Stimulated activated memory B cell treated with anti-CD40 and anti-IgM and Interleukin-4, amounts not matched to agents 10 μg/mL and 1 μg/mL and 100 μg/mL, for 72 hours (primary cell): ENCODE measurements around the gene DDIAS.
"Not testable (repeated sequence)": the region's sequence is repeated elsewhere in the genome, so short reads cannot be mapped to it uniquely, and the experiment has no call there.

Experiments used
- ATAC-seq: fragments of 150-1000 bp; cut with Tn5 transposase; 2 replicates; pipeline ENCODE4 v1.10.0; 2021
- H3K27ac Mint-ChIP-seq: one replicate; pipeline ENCODE4 v1.8.0; 2022; ENCODE audit warnings: mild to moderate bottlenecking, mixed read lengths
- H3K27me3 Mint-ChIP-seq: one replicate; pipeline ENCODE4 v1.8.0; 2022; ENCODE audit warnings: mixed read lengths
- H3K36me3 Mint-ChIP-seq: one replicate; pipeline ENCODE4 v1.8.0; 2022; ENCODE audit warnings: mixed read lengths
- H3K4me1 Mint-ChIP-seq: one replicate; pipeline ENCODE4 v1.8.0; 2022; ENCODE audit warnings: mixed read lengths
- H3K4me3 Mint-ChIP-seq: one replicate; pipeline ENCODE4 v1.8.0; 2022; ENCODE audit warnings: mild to moderate bottlenecking, moderate library complexity, mixed read lengths
- H3K9me3 Mint-ChIP-seq: one replicate; pipeline ENCODE4 v1.8.0; 2022; ENCODE audit warnings: mixed read lengths

DDIAS gene

GRCh38 chr11:82901165-82901921, at the start of gene DDIAS:
TSS of gene DDIAS (plus strand) at chr11:82901736. CDS start at chr11:82914739, 13,003 bp downstream.
- peaks cover 45% of the 10 kb centered on the region for H3K4me1 Mint-ChIP-seq
- H3K27me3 Mint-ChIP-seq, result no peaks in the 10 kb centered on the region
- H3K9me3 Mint-ChIP-seq, result peaks cover 3% of the 10 kb centered on the region
- H3K27ac Mint-ChIP-seq, result peak within 1 kb of the TSS; percentile 90
- peak within 1 kb of the TSS; percentile 98 for H3K4me3 Mint-ChIP-seq
- peaks cover 5% of the 10 kb centered on the region for H3K36me3 Mint-ChIP-seq
- ATAC-seq, result peak; percentile 84

DNA sequence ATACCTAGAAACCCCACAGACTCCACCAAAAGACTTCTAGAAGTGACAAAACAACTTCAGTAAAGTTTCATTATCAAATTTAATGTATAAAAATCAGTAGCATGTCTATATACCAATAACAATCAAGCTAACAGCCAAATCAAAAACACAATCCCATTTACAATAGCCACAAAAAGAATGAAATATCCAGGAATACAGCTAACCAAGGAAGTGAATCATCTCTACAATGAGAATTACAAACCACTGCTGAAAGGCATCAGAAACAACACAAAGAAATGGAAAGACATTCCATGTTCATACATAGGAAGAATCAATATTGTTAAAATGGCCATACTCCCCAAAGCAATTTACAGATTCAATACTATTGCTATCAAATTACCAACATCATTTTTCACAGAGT, 47.3 kb upstream of the DDIAS start:
- no peak overlapping the region for H3K27ac Mint-ChIP-seq
- ATAC-seq, result no peak
- H3K4me3 Mint-ChIP-seq, result no peak overlapping the region
- no peaks in the 10 kb centered on the region for H3K27me3 Mint-ChIP-seq
- H3K9me3 Mint-ChIP-seq, result peaks cover 5% of the 10 kb centered on the region
- peaks cover 48% of the 10 kb centered on the region for H3K36me3 Mint-ChIP-seq
- H3K4me1 Mint-ChIP-seq, result peaks cover 17% of the 10 kb centered on the region

DNA sequence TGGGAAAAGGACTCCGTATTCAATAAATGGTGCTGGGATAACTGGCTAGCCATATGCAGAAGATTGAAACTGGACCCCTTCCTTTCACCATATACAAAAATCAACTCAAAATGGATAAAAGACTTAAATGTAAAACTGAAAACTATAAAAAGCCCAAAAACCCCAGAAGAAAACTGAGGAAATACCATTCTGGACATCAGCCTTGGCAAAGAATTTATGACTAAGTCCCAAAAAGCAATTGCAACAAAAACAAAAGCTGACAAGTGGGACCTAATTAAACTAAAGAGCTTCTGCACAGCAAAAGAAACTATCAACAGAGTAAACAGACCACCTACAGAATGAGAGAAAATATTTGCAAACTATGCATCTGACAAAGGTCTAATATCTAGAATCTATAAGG, 46.6 kb upstream of the DDIAS start:
- H3K4me1 Mint-ChIP-seq, result peaks cover 17% of the 10 kb centered on the region
- not testable (repeated sequence) for H3K27ac Mint-ChIP-seq, H3K27me3 Mint-ChIP-seq, H3K4me3 Mint-ChIP-seq, H3K9me3 Mint-ChIP-seq, ATAC-seq
- H3K36me3 Mint-ChIP-seq, result peaks cover 48% of the 10 kb centered on the region

- no peak overlapping the region for H3K4me3 Mint-ChIP-seq
- peaks cover 17% of the 10 kb centered on the region for H3K4me1 Mint-ChIP-seq
- ATAC-seq, result no peak
- H3K27ac Mint-ChIP-seq, result no peak overlapping the region
- peaks cover 5% of the 10 kb centered on the region for H3K9me3 Mint-ChIP-seq
- no peaks in the 10 kb centered on the region for H3K27me3 Mint-ChIP-seq
- H3K36me3 Mint-ChIP-seq, result peaks cover 48% of the 10 kb centered on the region
Observed at GRCh38 chr11:82855616-82856015, 45.9 kb upstream of the DDIAS start.

GRCh38 chr11:82857145-82857544, 44.4 kb upstream of the DDIAS start:
- H3K36me3 Mint-ChIP-seq, result peaks cover 38% of the 10 kb centered on the region
- no peak for ATAC-seq
- H3K9me3 Mint-ChIP-seq, result peaks cover 5% of the 10 kb centered on the region
- peaks cover 17% of the 10 kb centered on the region for H3K4me1 Mint-ChIP-seq
- H3K27ac Mint-ChIP-seq, result no peak overlapping the region
- H3K4me3 Mint-ChIP-seq, result no peak overlapping the region
- H3K27me3 Mint-ChIP-seq, result no peaks in the 10 kb centered on the region

- no peak for ATAC-seq
- H3K27ac Mint-ChIP-seq, result no peak overlapping the region
- H3K27me3 Mint-ChIP-seq, result no peaks in the 10 kb centered on the region
- peaks cover 17% of the 10 kb centered on the region for H3K4me1 Mint-ChIP-seq
- peaks cover 38% of the 10 kb centered on the region for H3K36me3 Mint-ChIP-seq
- H3K9me3 Mint-ChIP-seq, result peaks cover 5% of the 10 kb centered on the region
- no peak overlapping the region for H3K4me3 Mint-ChIP-seq
Observed at GRCh38 chr11:82858133-82858532, 43.4 kb upstream of the DDIAS start.

- H3K4me3 Mint-ChIP-seq, result no peak overlapping the region
- H3K27me3 Mint-ChIP-seq, result no peaks in the 10 kb centered on the region
- ATAC-seq, result no peak
- H3K4me1 Mint-ChIP-seq, result peaks cover 13% of the 10 kb centered on the region
- H3K27ac Mint-ChIP-seq, result no peak overlapping the region
- peaks cover 5% of the 10 kb centered on the region for H3K9me3 Mint-ChIP-seq
- H3K36me3 Mint-ChIP-seq, result peaks cover 38% of the 10 kb centered on the region
Observed at GRCh38 chr11:82858556-82859091, 42.9 kb upstream of the DDIAS start.

GRCh38 chr11:82859750-82860149, 41.8 kb upstream of the DDIAS start:
- ATAC-seq, result no peak

DNA sequence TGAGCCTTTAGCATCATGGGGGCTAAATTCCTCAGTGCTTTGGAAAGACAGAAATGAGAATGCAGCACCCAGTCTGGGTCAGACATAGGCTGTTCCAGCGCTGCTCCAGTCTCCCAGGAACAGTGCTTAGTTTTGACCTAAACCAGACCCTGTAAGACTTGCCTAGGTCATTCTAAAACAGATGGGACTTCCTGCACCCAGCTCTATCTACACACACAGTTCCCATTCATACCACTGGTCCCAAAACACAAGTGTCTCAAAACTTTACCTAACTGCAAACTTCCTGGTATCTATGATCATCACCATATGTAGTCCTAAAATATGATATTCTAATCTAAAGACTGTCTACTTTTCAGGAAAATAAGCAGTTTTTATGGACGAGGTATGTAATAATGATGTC, 39.2 kb upstream of the DDIAS start:
- peaks cover 11% of the 10 kb centered on the region for H3K36me3 Mint-ChIP-seq
- H3K4me1 Mint-ChIP-seq, result peaks cover 2% of the 10 kb centered on the region
- H3K9me3 Mint-ChIP-seq, result no peaks in the 10 kb centered on the region
- no peak overlapping the region for H3K27ac Mint-ChIP-seq
- ATAC-seq, result no peak
- no peak overlapping the region for H3K4me3 Mint-ChIP-seq
- no peaks in the 10 kb centered on the region for H3K27me3 Mint-ChIP-seq

More at GRCh38 chr11:82859750-82860149, 41.8 kb upstream of the DDIAS start:
- H3K4me3 Mint-ChIP-seq, result no peak overlapping the region
- peaks cover 2% of the 10 kb centered on the region for H3K4me1 Mint-ChIP-seq
- no peak overlapping the region for H3K27ac Mint-ChIP-seq
- peaks cover 5% of the 10 kb centered on the region for H3K9me3 Mint-ChIP-seq
- no peaks in the 10 kb centered on the region for H3K27me3 Mint-ChIP-seq
- peaks cover 28% of the 10 kb centered on the region for H3K36me3 Mint-ChIP-seq

DNA sequence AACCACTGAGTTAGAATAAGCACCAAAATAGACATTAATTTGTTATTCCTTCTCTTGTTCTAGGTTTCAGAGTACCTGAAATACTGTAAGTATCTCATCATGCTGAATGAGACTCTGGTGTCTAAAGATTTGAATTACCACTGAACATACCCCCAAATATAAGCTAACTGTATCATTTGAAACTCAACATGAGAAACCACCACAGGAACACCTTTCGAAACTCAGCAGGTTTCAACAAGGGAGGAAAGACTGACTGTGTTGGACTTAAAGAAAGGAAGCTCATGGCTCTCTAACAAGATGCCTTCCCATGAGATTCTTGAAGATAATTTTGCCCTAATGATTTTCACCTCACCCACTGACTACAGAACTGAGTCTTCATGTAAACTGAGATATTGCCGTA, 38.3 kb upstream of the DDIAS start:
- Mint-ChIP-seq H3K4me1 (peaks cover 6% of the 10 kb centered on the region), H3K27ac (no peak overlapping the region), H3K4me3 (no peak overlapping the region), H3K9me3 (no peaks in the 10 kb centered on the region), H3K36me3 (peaks cover 4% of the 10 kb centered on the region), H3K27me3 (no peaks in the 10 kb centered on the region)
- ATAC-seq, result no peak

DNA sequence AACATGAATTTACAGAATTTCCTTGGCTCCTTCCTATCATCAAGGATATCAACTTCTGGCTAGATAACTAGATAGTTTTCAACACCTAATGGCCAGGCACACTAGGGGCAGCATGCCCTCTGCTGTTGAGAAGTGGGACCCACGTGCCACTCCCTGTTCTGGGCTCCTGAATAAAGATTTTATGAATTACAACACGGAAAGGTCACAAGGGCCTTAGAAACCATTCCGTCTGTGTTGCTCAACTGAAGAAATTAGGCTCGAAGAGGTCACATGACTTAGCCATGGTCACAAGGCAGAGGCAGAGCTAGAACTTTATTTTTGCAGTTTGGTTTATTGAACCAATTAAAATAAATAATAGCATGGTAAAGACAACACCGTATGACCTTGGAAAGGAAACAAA, 37.3 kb upstream of the DDIAS start:
- ATAC-seq, result no peak

GRCh38 chr11:82865841-82866240, 35.7 kb upstream of the DDIAS start:
- no peak overlapping the region for H3K4me3 Mint-ChIP-seq
- no peak overlapping the region for H3K27ac Mint-ChIP-seq
- ATAC-seq, result no peak
- H3K27me3 Mint-ChIP-seq, result no peaks in the 10 kb centered on the region
- H3K4me1 Mint-ChIP-seq, result peaks cover 14% of the 10 kb centered on the region
- H3K9me3 Mint-ChIP-seq, result no peaks in the 10 kb centered on the region
- no peaks in the 10 kb centered on the region for H3K36me3 Mint-ChIP-seq

More for the DNA sequence above, 37.3 kb upstream of the DDIAS start:
- H3K27ac Mint-ChIP-seq, result no peak overlapping the region
- no peaks in the 10 kb centered on the region for H3K9me3 Mint-ChIP-seq
- H3K36me3 Mint-ChIP-seq, result no peaks in the 10 kb centered on the region
- H3K27me3 Mint-ChIP-seq, result no peaks in the 10 kb centered on the region
- no peak overlapping the region for H3K4me3 Mint-ChIP-seq
- peaks cover 10% of the 10 kb centered on the region for H3K4me1 Mint-ChIP-seq

- no peaks in the 10 kb centered on the region for H3K9me3 Mint-ChIP-seq
- H3K27ac Mint-ChIP-seq, result no peak overlapping the region
- H3K4me1 Mint-ChIP-seq, result peaks cover 14% of the 10 kb centered on the region
- H3K27me3 Mint-ChIP-seq, result no peaks in the 10 kb centered on the region
- no peaks in the 10 kb centered on the region for H3K36me3 Mint-ChIP-seq
- ATAC-seq, result peak; percentile 67
- peak overlapping the region; percentile 53 for H3K4me3 Mint-ChIP-seq
Observed at GRCh38 chr11:82867495-82868082, 33.9 kb upstream of the DDIAS start.

DNA sequence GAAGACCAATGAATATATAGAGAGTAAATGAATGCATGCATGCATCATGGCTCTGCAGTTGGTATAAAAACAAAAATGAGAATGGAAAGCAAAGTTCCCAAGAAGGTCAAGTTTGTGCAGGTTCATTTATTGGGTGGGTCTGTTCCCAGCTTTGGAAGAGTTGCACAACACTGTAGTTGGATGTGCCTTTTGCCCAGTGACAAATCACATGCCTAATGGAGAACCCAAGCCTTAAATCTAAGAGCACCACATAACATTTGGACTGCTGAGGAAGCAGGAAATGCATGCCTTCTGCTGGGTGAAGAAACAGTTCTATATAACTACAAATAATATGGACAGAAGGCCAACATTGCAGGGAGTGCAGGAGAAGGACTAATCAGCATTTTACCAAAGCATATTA, 31.9 kb upstream of the DDIAS start:
- no peak for ATAC-seq
- H3K36me3 Mint-ChIP-seq, result no peaks in the 10 kb centered on the region
- peaks cover 24% of the 10 kb centered on the region for H3K4me1 Mint-ChIP-seq
- H3K27me3 Mint-ChIP-seq, result no peaks in the 10 kb centered on the region
- peak overlapping the region; percentile 76 for H3K27ac Mint-ChIP-seq
- H3K4me3 Mint-ChIP-seq, result no peak overlapping the region
- H3K9me3 Mint-ChIP-seq, result no peaks in the 10 kb centered on the region

GRCh38 chr11:82871646-82872045, 29.9 kb upstream of the DDIAS start:
- no peak overlapping the region for H3K4me3 Mint-ChIP-seq
- peaks cover 9% of the 10 kb centered on the region for H3K36me3 Mint-ChIP-seq
- no peak for ATAC-seq
- peaks cover 2% of the 10 kb centered on the region for H3K9me3 Mint-ChIP-seq
- H3K27me3 Mint-ChIP-seq, result no peaks in the 10 kb centered on the region
- H3K27ac Mint-ChIP-seq, result no peak overlapping the region
- peaks cover 29% of the 10 kb centered on the region for H3K4me1 Mint-ChIP-seq
